Colonic mucosa (tissue), 4 donors: ENCODE measurements around the gene LHX3. TPM values are rescaled to one million over a fixed set of nuclear protein-coding genes. Genes with fewer than 3 reads are reported as not detected.
A peak's percentile ranks its signal among the peaks of the same experiment; 100 is the strongest.

Experiments
- DNase-seq: peaks from one replicate; pipeline ENCODE4 v3.0.0-alpha.2; 2020
- H3K27ac ChIP-seq: fragments of 200-600 bp; one replicate; pipeline ENCODE4 v1.8.0; 2021
- H3K27me3 ChIP-seq: fragments of 200-600 bp; one replicate; pipeline ENCODE4 v1.8.0; 2021
- H3K36me3 ChIP-seq: fragments of 200-600 bp; one replicate; pipeline ENCODE4 v1.8.0; 2021
- H3K4me1 ChIP-seq: fragments of 200-600 bp; one replicate; pipeline ENCODE4 v1.8.0; 2021; ENCODE audit warnings: mild to moderate bottlenecking
- H3K4me3 ChIP-seq: fragments of 200-600 bp; one replicate; pipeline ENCODE4 v1.8.0; 2021
- H3K9ac ChIP-seq, 2 donors: one replicate each; pipeline ENCODE4 v1.7.0; 2013; ENCODE audit warnings: control low read depth in 2 of 2, low read depth in 2 of 2, low read length in 2 of 2
- H3K9me3 ChIP-seq: fragments of 200-600 bp; one replicate; pipeline ENCODE4 v1.8.0; 2021
- intact Hi-C: fragments of 100-400 bp; cut with DNase I; formaldehyde crosslinking; loops from one replicate; pipeline ENCODE4 v1.14.1; 2022
- total RNA-seq, 2 donors: library from RNA; stranded (reverse); fragmentation: NEBNext Ultra II Directional in 1 of 2; extraction: Animal tissue kit (Norgen Biotek cat#: 25700) in 1 of 2; gene quantifications; one replicate each; pipeline ENCODE4 v1.2.1, GENCODE V29; 2021
- TF ChIP-seq, protein P1 (sequence below): fragments of 200-600 bp; IDR thresholded peaks from one replicate; pipeline ENCODE4 v1.8.0; 2022; ENCODE audit warnings: antibody characterized with exemption, mild to moderate bottlenecking
- donor health status: healthy.
- donor health status: DM: no; HTN: no; CAD: no.
- donor health status: DM: no; HTN: no; CAD: no.

Gene LHX3
- total RNA-seq, 2 donors from 2014 or later = not detected

DNA sequence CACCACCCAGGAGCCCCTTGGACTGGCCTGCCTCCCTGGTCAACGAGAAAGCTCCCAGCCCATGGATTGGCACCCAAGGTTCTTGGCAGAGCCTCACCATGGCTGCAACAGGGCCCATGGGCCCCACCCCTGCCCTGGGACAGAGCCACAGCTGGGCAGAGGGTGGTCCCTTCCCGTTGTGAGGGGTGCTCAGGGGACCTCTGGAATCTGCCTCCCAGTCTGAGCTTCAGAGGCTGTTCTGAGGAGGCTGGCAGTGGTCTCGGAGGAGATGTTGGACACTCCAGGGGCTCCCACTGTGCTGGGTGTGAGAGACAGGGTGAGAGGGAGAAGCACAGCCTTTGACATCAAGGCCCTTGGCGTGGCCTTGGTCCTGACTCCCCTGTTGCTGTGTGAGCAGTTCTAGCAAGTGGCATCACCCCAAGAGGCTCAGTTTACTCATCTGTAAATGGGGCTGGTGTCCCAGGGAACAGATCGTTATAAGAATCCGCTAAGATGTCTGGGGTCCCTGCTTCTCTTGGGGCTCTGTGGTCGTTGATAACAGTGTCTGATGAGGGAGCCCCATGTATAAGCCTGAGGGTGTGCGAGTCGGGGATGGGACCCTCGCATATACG is 33.0 kb downstream of the LHX3 start:
- no peaks in the 10 kb centered on the region for H3K27me3 ChIP-seq
- TF ChIP-seq, protein P1, sequence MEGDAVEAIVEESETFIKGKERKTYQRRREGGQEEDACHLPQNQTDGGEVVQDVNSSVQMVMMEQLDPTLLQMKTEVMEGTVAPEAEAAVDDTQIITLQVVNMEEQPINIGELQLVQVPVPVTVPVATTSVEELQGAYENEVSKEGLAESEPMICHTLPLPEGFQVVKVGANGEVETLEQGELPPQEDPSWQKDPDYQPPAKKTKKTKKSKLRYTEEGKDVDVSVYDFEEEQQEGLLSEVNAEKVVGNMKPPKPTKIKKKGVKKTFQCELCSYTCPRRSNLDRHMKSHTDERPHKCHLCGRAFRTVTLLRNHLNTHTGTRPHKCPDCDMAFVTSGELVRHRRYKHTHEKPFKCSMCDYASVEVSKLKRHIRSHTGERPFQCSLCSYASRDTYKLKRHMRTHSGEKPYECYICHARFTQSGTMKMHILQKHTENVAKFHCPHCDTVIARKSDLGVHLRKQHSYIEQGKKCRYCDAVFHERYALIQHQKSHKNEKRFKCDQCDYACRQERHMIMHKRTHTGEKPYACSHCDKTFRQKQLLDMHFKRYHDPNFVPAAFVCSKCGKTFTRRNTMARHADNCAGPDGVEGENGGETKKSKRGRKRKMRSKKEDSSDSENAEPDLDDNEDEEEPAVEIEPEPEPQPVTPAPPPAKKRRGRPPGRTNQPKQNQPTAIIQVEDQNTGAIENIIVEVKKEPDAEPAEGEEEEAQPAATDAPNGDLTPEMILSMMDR = no peak
- intact Hi-C loops = loop anchor here (10.0 kb wide), 1 partner anchor 113 kb away; no protein-coding TSS in a partner anchor

DNA sequence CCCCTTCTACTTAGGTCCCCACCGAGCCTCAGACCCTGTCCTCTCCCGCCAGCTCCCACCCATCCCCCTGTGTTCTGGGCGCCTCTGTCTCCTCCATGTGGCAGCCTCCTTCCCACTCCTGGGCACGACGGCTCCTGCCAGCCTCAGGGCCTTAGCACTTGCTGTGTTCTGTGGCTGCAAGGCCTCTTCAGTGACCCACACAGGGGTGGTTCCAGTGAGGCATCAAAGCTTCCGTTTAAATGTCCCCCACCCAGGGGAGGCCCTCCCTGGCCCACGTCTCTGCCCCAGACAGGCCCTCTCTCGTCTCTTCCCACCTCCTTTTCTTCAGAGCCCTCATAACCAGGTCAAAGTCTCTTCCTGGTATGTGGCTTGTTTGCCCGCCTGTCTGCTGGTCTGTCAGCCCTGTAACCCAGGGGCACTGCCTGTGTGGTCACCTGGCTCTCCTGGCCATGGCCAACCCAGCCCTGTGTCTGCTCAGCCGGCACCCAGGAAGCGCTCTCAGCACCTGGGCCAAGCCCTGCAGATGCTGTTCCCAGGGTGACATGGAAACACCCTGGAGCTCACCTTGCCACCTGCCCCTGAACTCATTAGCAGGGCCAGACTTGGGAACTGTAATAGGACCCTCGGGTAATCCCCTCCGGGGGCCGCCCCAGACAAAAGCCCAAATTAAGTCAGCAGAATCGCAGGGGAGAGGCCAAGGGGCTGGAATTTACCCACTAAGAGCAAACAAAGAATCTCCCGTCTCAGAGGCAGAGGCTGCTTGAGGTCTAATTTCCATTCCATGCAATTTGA is 33.7 kb downstream of the LHX3 start:
- DNase-seq = no peak
- Histone ChIP-seq H3K9me3 (no peaks in the 10 kb centered on the region), H3K9ac (no peak overlapping the region), H3K27me3 (no peaks in the 10 kb centered on the region), H3K4me1 (no peaks in the 10 kb centered on the region), H3K27ac (no peak overlapping the region), H3K4me3 (no peak overlapping the region), H3K36me3 (no peaks in the 10 kb centered on the region)
- intact Hi-C loops = loop anchor here (10.0 kb wide), 1 partner anchor 114 kb away; no protein-coding TSS in a partner anchor
- TF ChIP-seq, protein P1 = no peak

More for the DNA sequence above, 33.0 kb downstream of the LHX3 start:
- no peaks in the 10 kb centered on the region for H3K9me3 ChIP-seq
- DNase-seq = no peak
- H3K36me3 ChIP-seq = no peaks in the 10 kb centered on the region
- no peak overlapping the region for H3K27ac ChIP-seq
- no peak overlapping the region for H3K4me3 ChIP-seq
- no peak overlapping the region for H3K9ac ChIP-seq
- H3K4me1 ChIP-seq = no peaks in the 10 kb centered on the region

DNA sequence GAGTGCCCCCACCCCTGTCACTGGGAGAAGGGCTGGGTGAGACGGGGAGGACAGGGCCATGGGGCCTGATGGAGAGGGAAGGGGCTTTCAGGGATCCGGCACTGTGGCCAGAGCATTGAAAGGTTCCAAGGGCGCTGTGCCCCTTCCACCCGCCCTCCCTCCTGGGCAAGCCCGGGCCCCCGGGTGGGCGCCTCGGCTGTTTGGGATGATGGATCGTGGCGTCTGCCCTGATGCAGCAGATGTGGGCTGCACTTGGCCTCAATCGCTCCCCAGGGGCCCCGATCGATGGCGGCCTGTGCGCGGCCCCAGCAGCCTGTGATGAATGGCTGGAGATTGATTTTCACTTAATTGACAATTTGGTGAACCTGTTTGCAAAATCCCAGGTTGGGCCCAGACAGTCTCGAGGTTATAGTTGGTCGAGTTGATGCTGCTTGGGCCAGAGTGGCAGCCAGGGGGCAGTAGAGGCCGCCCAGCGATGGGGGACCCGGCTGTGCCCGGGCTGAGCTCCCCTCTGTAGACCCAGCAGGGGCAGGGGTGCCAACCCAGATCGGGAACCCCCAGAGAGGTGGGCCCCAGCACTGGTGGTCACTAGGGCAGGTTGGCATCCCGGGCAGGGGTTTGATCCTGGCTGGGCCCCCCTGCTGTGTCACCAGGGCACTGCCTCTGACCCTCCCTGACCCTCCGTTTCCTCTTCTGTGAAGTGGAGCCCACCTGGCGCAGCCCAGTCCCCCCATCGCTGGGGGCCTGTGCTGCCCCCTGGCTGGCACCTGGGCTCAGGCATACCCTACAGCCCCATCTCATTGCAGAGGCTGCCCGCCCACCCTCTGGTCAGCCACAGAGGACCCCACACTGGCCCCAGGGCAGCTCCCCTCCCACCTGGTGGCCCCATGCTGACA is 34.7 kb downstream of the LHX3 start:
- Histone ChIP-seq H3K27ac (no peak overlapping the region), H3K4me3 (no peak overlapping the region), H3K9ac (no peak overlapping the region), H3K27me3 (no peaks in the 10 kb centered on the region), H3K36me3 (no peaks in the 10 kb centered on the region), H3K9me3 (no peaks in the 10 kb centered on the region), H3K4me1 (no peaks in the 10 kb centered on the region)
- DNase-seq = peak; percentile 33
- TF ChIP-seq, protein P1 = peak; percentile 66
- intact Hi-C loops = loop anchor here (10.0 kb wide), 1 partner anchor 115 kb away; no protein-coding TSS in a partner anchor

DNA sequence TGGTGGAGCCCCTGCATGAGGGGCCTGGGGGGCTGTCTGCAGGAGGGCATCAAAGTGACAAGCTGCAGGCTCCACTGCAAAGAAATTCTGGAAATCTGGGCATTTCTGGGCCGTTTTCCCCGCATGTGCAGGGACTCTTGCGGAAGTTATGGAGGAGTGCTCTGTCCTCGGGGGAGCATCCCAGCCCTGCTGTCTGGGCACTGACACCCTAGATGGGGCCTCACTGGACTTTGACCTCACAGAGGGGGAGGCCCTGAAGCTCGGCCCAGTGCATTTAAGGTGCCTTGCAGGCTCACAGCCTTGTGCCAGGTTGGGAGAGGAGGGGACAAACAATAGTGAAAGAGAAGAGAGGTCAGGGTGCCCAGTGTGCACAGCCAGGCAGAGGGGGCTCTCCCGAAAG is 35.4 kb downstream of the LHX3 start:
- Histone ChIP-seq H3K9me3 (no peaks in the 10 kb centered on the region), H3K4me3 (no peak overlapping the region), H3K27me3 (no peaks in the 10 kb centered on the region), H3K4me1 (no peaks in the 10 kb centered on the region), H3K27ac (no peak overlapping the region), H3K9ac (no peak overlapping the region), H3K36me3 (no peaks in the 10 kb centered on the region)
- TF ChIP-seq, protein P1 = no peak
- DNase-seq = no peak
- intact Hi-C loops = no loop called here

DNA sequence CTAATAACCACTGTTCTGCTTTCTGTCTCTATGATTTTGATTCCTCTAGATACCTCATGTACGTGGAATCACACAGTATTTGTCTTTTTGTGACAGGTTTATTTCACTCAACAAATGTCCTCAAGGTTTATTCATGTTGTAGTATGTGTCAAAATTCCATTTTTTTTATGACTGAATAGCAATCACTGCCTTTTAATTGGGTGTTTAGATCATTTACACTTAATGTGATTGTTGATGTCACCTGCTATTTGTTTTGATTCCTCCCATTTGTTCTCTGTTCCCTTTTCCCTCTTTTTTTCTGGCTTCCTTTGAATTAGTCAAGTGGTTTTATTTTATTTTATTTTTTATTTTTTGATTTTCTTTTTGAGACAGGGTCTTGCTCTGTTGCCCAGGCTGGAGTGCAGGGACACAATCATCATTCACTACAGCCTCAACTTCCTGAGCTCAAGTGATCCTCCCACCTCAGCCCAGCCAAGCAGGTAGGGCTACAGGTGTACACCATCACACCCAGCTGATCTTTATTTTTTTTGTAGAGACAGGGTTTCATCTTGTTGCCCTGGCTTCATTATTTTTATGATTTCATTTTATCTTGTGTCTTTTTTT is 41.6 kb downstream of the LHX3 start:
- H3K9me3 ChIP-seq = no peaks in the 10 kb centered on the region
- TF ChIP-seq, protein P1 = no peak
- H3K27ac ChIP-seq = no peak overlapping the region
- H3K4me1 ChIP-seq = no peaks in the 10 kb centered on the region
- no peaks in the 10 kb centered on the region for H3K27me3 ChIP-seq
- no peak overlapping the region for H3K4me3 ChIP-seq
- no peak overlapping the region for H3K9ac ChIP-seq
- DNase-seq = no peak
- intact Hi-C loops = no loop called here
- H3K36me3 ChIP-seq = no peaks in the 10 kb centered on the region
